RWPE2 (cell line): Measurements from ENCODE around the gene NUBPL.

ENCODE experiments used
- ATAC-seq: fragments of 200-7000 bp; cut with Tn5 transposase; 3 replicates; pipeline ENCODE4 v1.9.1; 2021; ENCODE audit warnings: low read depth
- DNase-seq: peaks from one replicate; pipeline ENCODE4 v3.0.0-alpha.2; 2020; ENCODE audit warnings: low spot score
- H3K27ac ChIP-seq: fragments of 450-650 bp; 2 replicates; pipeline ENCODE4 v1.5.1; 2017; ENCODE audit warnings: mild to moderate bottlenecking; ENCODE audit not compliant: poor library complexity, severe bottlenecking
- H3K27me3 ChIP-seq: fragments of 250-450 bp; sonication (Bioruptor Pico); 2 replicates; pipeline ENCODE4 v1.5.1; 2021; ENCODE audit warnings: mild to moderate bottlenecking, moderate library complexity; ENCODE audit not compliant: insufficient read depth, poor library complexity, severe bottlenecking
- H3K36me3 ChIP-seq: fragments of 250-450 bp; sonication (Bioruptor Pico); 2 replicates; pipeline ENCODE4 v1.5.1; 2020; ENCODE audit warnings: low read depth, mild to moderate bottlenecking, moderate library complexity
- H3K4me1 ChIP-seq: fragments of 250-450 bp; sonication (Bioruptor Pico); 2 replicates; pipeline ENCODE4 v1.5.1; 2021; ENCODE audit warnings: mild to moderate bottlenecking, moderate library complexity; ENCODE audit not compliant: insufficient read depth, poor library complexity, severe bottlenecking
- H3K4me3 ChIP-seq: fragments of 250-450 bp; sonication (Bioruptor Pico); 2 replicates; pipeline ENCODE4 v1.5.1; 2021; ENCODE audit warnings: mild to moderate bottlenecking, moderate library complexity; ENCODE audit not compliant: severe bottlenecking
- H3K9me3 ChIP-seq: fragments of 250-450 bp; sonication (Bioruptor Pico); 2 replicates; pipeline ENCODE4 v1.5.1; 2021; ENCODE audit warnings: mild to moderate bottlenecking, moderate library complexity; ENCODE audit not compliant: severe bottlenecking
- CTCF ChIP-seq: fragments of 450-650 bp; IDR thresholded peaks from one replicate; pipeline ENCODE4 v1.5.1; 2017; ENCODE audit warnings: mild to moderate bottlenecking, moderate library complexity; ENCODE audit not compliant: poor library complexity, severe bottlenecking

Gene NUBPL

DNA sequence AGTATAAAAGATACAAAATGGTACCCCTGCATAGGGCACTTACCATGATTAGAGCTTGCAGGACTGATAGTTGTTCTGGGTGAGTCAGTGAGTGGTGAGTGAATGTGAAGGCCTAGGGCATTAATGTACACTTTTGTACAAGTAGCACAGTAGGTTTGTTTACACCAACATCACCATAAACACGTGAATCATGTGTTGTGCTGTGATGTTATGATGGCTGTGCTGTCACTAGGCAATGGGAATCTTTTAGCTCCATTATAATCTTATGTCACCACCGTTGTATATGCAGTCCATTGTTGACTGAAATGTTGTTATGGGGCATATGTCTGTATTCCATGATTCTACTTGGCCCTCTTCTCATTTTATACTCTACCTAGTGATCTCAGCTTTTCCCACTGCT lies 11.8 kb downstream of the NUBPL start:
- H3K4me3 ChIP-seq = no peak overlapping the region
- ATAC-seq = no peak
- H3K9me3 ChIP-seq = no peaks in the 10 kb centered on the region
- H3K4me1 ChIP-seq = peaks cover 3% of the 10 kb centered on the region
- H3K27ac ChIP-seq = no peak overlapping the region
- DNase-seq = no peak
- no peak for TF ChIP-seq CTCF
- H3K27me3 ChIP-seq = no peaks in the 10 kb centered on the region
- peaks cover 49% of the 10 kb centered on the region for H3K36me3 ChIP-seq

- TF ChIP-seq CTCF = no peak
- H3K9me3 ChIP-seq = no peaks in the 10 kb centered on the region
- H3K4me1 ChIP-seq = no peaks in the 10 kb centered on the region
- DNase-seq (no peak), ATAC-seq (no peak)
- H3K27ac ChIP-seq = no peak overlapping the region
- H3K4me3 ChIP-seq = no peak overlapping the region
- peaks cover 23% of the 10 kb centered on the region for H3K36me3 ChIP-seq
- H3K27me3 ChIP-seq = no peaks in the 10 kb centered on the region
Observed at GRCh38 chr14:31576949-31577348, 15.7 kb downstream of the NUBPL start.

DNA sequence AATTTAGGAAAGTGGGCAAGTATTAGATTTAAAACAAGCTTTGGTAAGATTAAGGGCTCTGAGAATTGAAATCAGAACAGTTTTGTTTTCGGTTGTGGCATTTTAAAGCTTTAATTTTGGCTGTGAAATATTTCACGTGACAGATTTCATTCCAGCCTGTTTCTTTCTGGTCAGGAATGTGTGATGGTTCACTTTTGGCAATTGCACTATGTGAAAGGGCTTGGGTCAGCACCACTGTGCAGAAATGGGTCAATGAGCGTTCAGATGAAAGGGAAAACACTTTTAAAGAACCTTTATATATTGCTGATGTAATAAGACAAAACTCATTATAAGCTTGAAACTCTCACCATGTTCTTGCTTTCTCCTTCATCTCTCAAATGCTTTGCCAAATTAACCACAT lies 17.1 kb downstream of the NUBPL start:
- TF ChIP-seq CTCF = no peak

DNA sequence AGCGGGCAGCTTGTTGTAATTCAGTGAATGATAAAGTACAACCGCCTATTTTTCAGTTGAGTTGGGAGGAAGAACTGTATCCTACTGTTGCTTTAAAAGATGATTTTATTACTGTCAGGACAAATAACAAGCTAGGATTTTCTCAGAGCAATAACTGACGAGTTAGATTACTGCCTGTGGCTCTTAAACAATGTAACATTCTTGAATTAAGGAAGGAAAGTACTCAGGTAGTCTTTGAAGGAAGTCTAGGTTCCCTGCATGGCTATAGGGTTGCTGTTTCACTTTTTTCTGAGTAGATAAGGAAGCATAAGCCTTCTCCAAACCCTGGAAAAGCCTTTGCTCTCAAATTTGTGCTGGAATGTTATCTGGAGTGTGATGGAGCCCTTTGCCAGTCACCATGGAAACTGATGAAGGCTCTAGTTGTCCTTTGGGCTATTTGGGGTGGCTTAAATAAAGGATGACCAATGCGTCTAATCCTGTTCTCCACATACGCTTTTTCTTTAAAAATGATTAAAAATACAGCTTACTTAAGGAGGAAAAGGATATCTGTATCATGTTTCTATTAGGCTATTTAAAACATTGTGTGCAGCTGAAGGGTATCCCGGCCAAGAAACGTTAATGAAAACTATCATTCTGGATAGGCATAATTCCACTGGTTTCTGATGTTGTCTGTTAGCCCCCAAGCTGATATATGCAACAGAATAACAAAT lies 17.7 kb downstream of the NUBPL start:
- Histone ChIP-seq H3K4me3 (no peak overlapping the region), H3K9me3 (no peaks in the 10 kb centered on the region), H3K27me3 (no peaks in the 10 kb centered on the region), H3K4me1 (no peaks in the 10 kb centered on the region), H3K36me3 (peaks cover 19% of the 10 kb centered on the region), H3K27ac (no peak overlapping the region)
- no peak for ATAC-seq
- TF ChIP-seq CTCF = no peak
- DNase-seq = no peak

More for the DNA sequence above, 17.1 kb downstream of the NUBPL start:
- Histone ChIP-seq H3K27ac (no peak overlapping the region), H3K36me3 (peaks cover 23% of the 10 kb centered on the region), H3K4me1 (no peaks in the 10 kb centered on the region), H3K27me3 (no peaks in the 10 kb centered on the region), H3K9me3 (no peaks in the 10 kb centered on the region), H3K4me3 (no peak overlapping the region)
- no peak for ATAC-seq
- no peak for DNase-seq

DNA sequence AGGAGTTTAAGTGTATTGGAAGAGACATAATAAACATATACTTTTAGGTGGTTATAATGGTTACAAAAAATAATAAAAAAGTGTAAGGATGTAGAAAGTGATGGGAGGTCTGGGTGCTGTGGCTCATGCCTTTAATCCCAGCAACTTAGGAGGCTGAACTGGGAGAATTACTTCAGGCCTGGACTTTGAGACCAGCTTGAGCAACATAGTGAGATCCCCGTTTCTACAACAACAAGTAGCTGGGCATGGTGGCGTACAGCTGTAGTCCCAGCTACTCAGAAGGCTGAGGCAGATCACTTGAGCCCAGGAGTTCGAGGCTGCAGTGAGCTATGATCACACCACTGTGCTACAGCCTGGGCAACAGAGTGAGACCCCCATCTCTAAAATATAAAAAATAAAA lies 19.0 kb downstream of the NUBPL start:
- Histone ChIP-seq H3K36me3 (peaks cover 10% of the 10 kb centered on the region), H3K9me3 (no peaks in the 10 kb centered on the region), H3K27me3 (no peaks in the 10 kb centered on the region), H3K27ac (no peak overlapping the region), H3K4me3 (no peak overlapping the region), H3K4me1 (no peaks in the 10 kb centered on the region)
- DNase-seq (no peak), ATAC-seq (no peak)
- no peak for TF ChIP-seq CTCF
